CD8-positive, alpha-beta memory T cell (primary cell): ENCODE results near the gene TFR2. TPM values are rescaled to one million over a fixed set of nuclear protein-coding genes. Genes with fewer than 3 reads are reported as not detected.
A peak's percentile ranks its signal among the peaks of the same experiment; 100 is the strongest.

Experiments
- CTCF ChIA-PET: fragments of 350-600 bp; sonication (Branson Sonifier 250); formaldehyde crosslinking; loops from one replicate; lab custom pipeline; 2021; ENCODE audit warnings: antibody characterized with exemption; lab: Charles Lee
- POLR2A ChIA-PET: fragments of 350-600 bp; sonication (Branson Sonifier 250); formaldehyde crosslinking; loops from one replicate; lab custom pipeline; 2021; ENCODE audit warnings: antibody characterized with exemption; lab: Charles Lee
- DNase-seq, 5 donors: peaks; one replicate each; pipeline versions ENCODE4 v3.0.0 to v3.0.0-alpha.2; 2020 to 2022; ENCODE audit warnings: mixed read lengths in 1 of 5
- H3K27ac ChIP-seq: one replicate; pipeline ENCODE4 v1.7.0; 2013; ENCODE audit warnings: low read depth, mild to moderate bottlenecking, low read length, moderate library complexity
- H3K27me3 ChIP-seq: 2 replicates; pipeline ENCODE4 v1.7.0; 2013; ENCODE audit warnings: low read length, mild to moderate bottlenecking; ENCODE audit not compliant: insufficient read depth, poor library complexity, severe bottlenecking
- H3K36me3 ChIP-seq: 2 replicates; pipeline ENCODE4 v1.7.0; 2013; ENCODE audit warnings: mild to moderate bottlenecking, low read length, moderate library complexity; ENCODE audit not compliant: insufficient read depth
- H3K4me1 ChIP-seq: 2 replicates; pipeline ENCODE4 v1.7.0; 2013; ENCODE audit warnings: mild to moderate bottlenecking, low read length, moderate library complexity; ENCODE audit not compliant: insufficient read depth
- H3K4me3 ChIP-seq: 2 replicates; pipeline ENCODE4 v1.7.0; 2013; ENCODE audit warnings: mild to moderate bottlenecking, low read length
- H3K9me3 ChIP-seq: 2 replicates; pipeline ENCODE4 v1.7.0; 2013; ENCODE audit warnings: mild to moderate bottlenecking, low read length
- H3K27ac Mint-ChIP-seq, 8 donors: one replicate each; pipeline ENCODE4 v1.8.0; 2020 to 2021; ENCODE audit warnings: mixed read lengths in 8 of 8, mild to moderate bottlenecking in 6 of 8, inconsistent platforms in 3 of 8, moderate library complexity in 3 of 8
- H3K27me3 Mint-ChIP-seq, 2 donors: one replicate each; pipeline ENCODE4 v1.8.0; 2020 to 2021; ENCODE audit warnings: mixed read lengths in 2 of 2, mild to moderate bottlenecking in 1 of 2, moderate library complexity in 1 of 2
- H3K36me3 Mint-ChIP-seq, 3 donors: one replicate each; pipeline ENCODE4 v1.8.0; 2020 to 2021; ENCODE audit warnings: mixed read lengths in 3 of 3, inconsistent platforms in 1 of 3, mild to moderate bottlenecking in 1 of 3
- H3K4me1 Mint-ChIP-seq, 3 donors: one replicate each; pipeline ENCODE4 v1.8.0; 2020 to 2021; ENCODE audit warnings: mixed read lengths in 3 of 3, inconsistent platforms in 1 of 3, mild to moderate bottlenecking in 1 of 3
- H3K4me3 Mint-ChIP-seq, 7 donors: one replicate each; pipeline ENCODE4 v1.8.0; 2020 to 2021; ENCODE audit warnings: mixed read lengths in 7 of 7, mild to moderate bottlenecking in 6 of 7, moderate library complexity in 4 of 7, inconsistent platforms in 2 of 7
- H3K9me3 Mint-ChIP-seq, 5 donors: one replicate each; pipeline ENCODE4 v1.8.0; 2020 to 2022; ENCODE audit warnings: mixed read lengths in 5 of 5, mild to moderate bottlenecking in 3 of 5, moderate library complexity in 2 of 5, inconsistent platforms in 1 of 5
- polyA plus RNA-seq: library from polyadenylated mRNA; unstranded; fragments of 300-500 nt; fragmentation: Illumina TruSeq; gene quantifications from one replicate; pipeline ENCODE4 v1.2.3, GENCODE V29; 2021
- total RNA-seq, 2 experiments: library from RNA; stranded (reverse); gene quantifications; one replicate each; pipeline ENCODE4 v1.2.3, GENCODE V29; 2021

The TFR2 gene
- total and polyA plus RNA-seq, 3 experiments from 2014 or later, result 2.7 to 17.7 (median 14.6) TPM

- ChIA-PET POLR2A (interaction anchor here (1.0 to 1.9 kb wide), 7 partner anchors 14 to 248 kb away, joined by 3 to 9 read pairs (median 5); partner anchors contain the start of genes GNB2, MEPCE, MOSPD3 and SRRT), CTCF (interaction anchor here (0.9 to 2.2 kb wide), 12 partner anchors 14 to 96 kb away, joined by 3 to 10 read pairs (median 5); partner anchors contain the start of genes FBXO24, LRCH4, MOSPD3 and POP7)
- peaks cover 20 to 40% (median 33%) of the 10 kb centered on the region in 3 donors for H3K4me1 Mint-ChIP-seq
- Histone ChIP-seq H3K27me3 (no peaks in the 10 kb centered on the region), H3K27ac (peak overlapping the region; percentile 54), H3K36me3 (no peaks in the 10 kb centered on the region), H3K9me3 (no peaks in the 10 kb centered on the region), H3K4me3 (peak overlapping the region; percentile 81), H3K4me1 (peaks cover 16% of the 10 kb centered on the region)
- no peaks in the 10 kb centered on the region for H3K9me3 Mint-ChIP-seq
- peak overlapping the region; percentile 69 to 82 (median 77) for H3K4me3 Mint-ChIP-seq
- peak overlapping the region; percentile 58 to 88 (median 82) for H3K27ac Mint-ChIP-seq
- H3K36me3 Mint-ChIP-seq, result peaks cover 0 to 1% (median 0%) of the 10 kb centered on the region in 3 donors
- H3K27me3 Mint-ChIP-seq, result no peaks in the 10 kb centered on the region
- peak; percentile 80 to 93 (median 83) for DNase-seq
Observed at GRCh38 chr7:100626530-100627237, 14.7 kb downstream of the TFR2 start.

- no peaks in the 10 kb centered on the region for H3K27me3 Mint-ChIP-seq
- peak overlapping the region; percentile 58 to 89 (median 85) for H3K27ac Mint-ChIP-seq
- DNase-seq, result no peak
- Histone ChIP-seq H3K4me1 (peaks cover 16% of the 10 kb centered on the region), H3K27me3 (no peaks in the 10 kb centered on the region), H3K27ac (no peak overlapping the region), H3K9me3 (no peaks in the 10 kb centered on the region), H3K36me3 (no peaks in the 10 kb centered on the region), H3K4me3 (peak overlapping the region; percentile 73)
- POLR2A ChIA-PET, result interaction anchor here (1.0 to 1.9 kb wide), 7 partner anchors 14 to 249 kb away, joined by 3 to 9 read pairs (median 5); partner anchors contain the start of genes GNB2, MEPCE, MOSPD3 and SRRT
- H3K4me3 Mint-ChIP-seq, result peak overlapping the region; percentile 69 to 82 (median 77)
- no peaks in the 10 kb centered on the region for H3K9me3 Mint-ChIP-seq
- H3K4me1 Mint-ChIP-seq, result peaks cover 20 to 38% (median 33%) of the 10 kb centered on the region in 3 donors
- CTCF ChIA-PET, result interaction anchor here (0.9 to 2.2 kb wide), 11 partner anchors 13 to 79 kb away, joined by 3 to 10 read pairs (median 5); partner anchors contain the start of genes FBXO24, LRCH4, MOSPD3 and POP7
- peaks cover 0 to 4% (median 0%) of the 10 kb centered on the region in 3 donors for H3K36me3 Mint-ChIP-seq
Observed at GRCh38 chr7:100626055-100626454, 15.3 kb downstream of the TFR2 start.

GRCh38 chr7:100623951-100624824, 17.2 kb downstream of the TFR2 start:
- ChIA-PET POLR2A (interaction anchor here (0.7 kb wide), 1 partner anchor 43 kb away, joined by 3 read pairs; no protein-coding TSS in a partner anchor), CTCF (interaction anchor here (1.4 to 1.6 kb wide), 2 partner anchors 10 to 12 kb away, joined by 3 to 6 read pairs; partner anchors contain the start of gene MOSPD3)
- H3K4me3 Mint-ChIP-seq, result peak overlapping the region in 1 of 7 donors; percentile 5
- Histone ChIP-seq H3K27ac (no peak overlapping the region), H3K27me3 (no peaks in the 10 kb centered on the region), H3K9me3 (no peaks in the 10 kb centered on the region), H3K4me1 (peaks cover 16% of the 10 kb centered on the region), H3K36me3 (no peaks in the 10 kb centered on the region), H3K4me3 (no peak overlapping the region)
- peak overlapping the region in 2 of 8 donors; percentile 53 to 63 for H3K27ac Mint-ChIP-seq
- H3K4me1 Mint-ChIP-seq, result peaks cover 16 to 30% (median 27%) of the 10 kb centered on the region in 3 donors
- H3K9me3 Mint-ChIP-seq, result no peaks in the 10 kb centered on the region
- DNase-seq, result no peak
- H3K27me3 Mint-ChIP-seq, result no peaks in the 10 kb centered on the region
- H3K36me3 Mint-ChIP-seq, result peaks cover 0 to 7% (median 0%) of the 10 kb centered on the region in 3 donors

GRCh38 chr7:100621554-100621953, 19.8 kb downstream of the TFR2 start:
- Mint-ChIP-seq H3K9me3 (no peaks in the 10 kb centered on the region), H3K4me3 (no peak overlapping the region), H3K36me3 (peaks cover 0 to 7% (median 0%) of the 10 kb centered on the region in 3 donors), H3K4me1 (peaks cover 13 to 18% (median 14%) of the 10 kb centered on the region in 3 donors), H3K27ac (peak overlapping the region in 2 of 8 donors; percentile 9 to 19), H3K27me3 (no peaks in the 10 kb centered on the region)
- Histone ChIP-seq H3K9me3 (no peaks in the 10 kb centered on the region), H3K36me3 (no peaks in the 10 kb centered on the region), H3K4me1 (peaks cover 7% of the 10 kb centered on the region), H3K27ac (no peak overlapping the region), H3K4me3 (no peak overlapping the region), H3K27me3 (no peaks in the 10 kb centered on the region)
- POLR2A ChIA-PET, result no interaction called here
- no peak for DNase-seq
- CTCF ChIA-PET, result no interaction called here

- Mint-ChIP-seq H3K27me3 (no peaks in the 10 kb centered on the region), H3K36me3 (peaks cover 0 to 8% (median 2%) of the 10 kb centered on the region in 3 donors), H3K4me1 (peaks cover 6 to 12% (median 7%) of the 10 kb centered on the region in 3 donors), H3K27ac (no peak overlapping the region), H3K4me3 (peak overlapping the region in 1 of 7 donors; percentile 40), H3K9me3 (no peaks in the 10 kb centered on the region)
- Histone ChIP-seq H3K9me3 (no peaks in the 10 kb centered on the region), H3K4me1 (peaks cover under 1% of the 10 kb centered on the region), H3K36me3 (no peaks in the 10 kb centered on the region), H3K27me3 (no peaks in the 10 kb centered on the region), H3K27ac (no peak overlapping the region), H3K4me3 (no peak overlapping the region)
- DNase-seq, result no peak
- POLR2A ChIA-PET, result no interaction called here
- CTCF ChIA-PET, result interaction anchor here (1.0 kb wide), 1 partner anchor 12 kb away, joined by 4 read pairs; no protein-coding TSS in a partner anchor
Observed at GRCh38 chr7:100620804-100621203, 20.5 kb downstream of the TFR2 start.

- H3K9me3 Mint-ChIP-seq, result no peaks in the 10 kb centered on the region
- POLR2A ChIA-PET, result no interaction called here
- H3K27ac Mint-ChIP-seq, result no peak overlapping the region
- Histone ChIP-seq H3K27ac (no peak overlapping the region), H3K27me3 (no peaks in the 10 kb centered on the region), H3K36me3 (no peaks in the 10 kb centered on the region), H3K9me3 (no peaks in the 10 kb centered on the region), H3K4me3 (no peak overlapping the region), H3K4me1 (no peaks in the 10 kb centered on the region)
- no peaks in the 10 kb centered on the region for H3K27me3 Mint-ChIP-seq
- CTCF ChIA-PET, result interaction anchor here (1.0 kb wide), 1 partner anchor 12 kb away, joined by 4 read pairs; no protein-coding TSS in a partner anchor
- peaks cover 0 to 9% (median 3%) of the 10 kb centered on the region in 3 donors for H3K36me3 Mint-ChIP-seq
- peaks cover under 1 to 6% (median 3%) of the 10 kb centered on the region in 3 donors for H3K4me1 Mint-ChIP-seq
- DNase-seq, result no peak
- peak overlapping the region in 1 of 7 donors; percentile 40 for H3K4me3 Mint-ChIP-seq
Observed at GRCh38 chr7:100620239-100620638, 21.1 kb downstream of the TFR2 start.

- H3K9me3 Mint-ChIP-seq, result no peaks in the 10 kb centered on the region
- H3K9me3 ChIP-seq, result no peaks in the 10 kb centered on the region
- H3K27ac ChIP-seq, result no peak overlapping the region
- H3K36me3 ChIP-seq, result no peaks in the 10 kb centered on the region
- H3K36me3 Mint-ChIP-seq, result peaks cover 0 to 10% (median 7%) of the 10 kb centered on the region in 3 donors
- DNase-seq, result no peak
- H3K4me3 ChIP-seq, result no peak overlapping the region
- H3K27me3 ChIP-seq, result no peaks in the 10 kb centered on the region
- H3K27me3 Mint-ChIP-seq, result no peaks in the 10 kb centered on the region
- ChIA-PET POLR2A (interaction anchor here (0.6 to 3.5 kb wide), 3 partner anchors 29 to 82 kb away, joined by 3 to 31 read pairs (median 5); partner anchors contain the start of genes FBXO24 and LRCH4), CTCF (interaction anchor here (0.9 to 3.2 kb wide), 8 partner anchors 9 to 79 kb away, joined by 3 to 21 read pairs (median 8); partner anchors contain the start of genes FBXO24, GIGYF1 and LRCH4)
- peak overlapping the region in 2 of 8 donors; percentile 83 to 94 for H3K27ac Mint-ChIP-seq
- H3K4me1 Mint-ChIP-seq, result peaks cover 20 to 24% (median 23%) of the 10 kb centered on the region in 3 donors
- H3K4me1 ChIP-seq, result peaks cover 19% of the 10 kb centered on the region
- H3K4me3 Mint-ChIP-seq, result peak overlapping the region in 1 of 7 donors; percentile 61
Observed at GRCh38 chr7:100614308-100614861, 27.0 kb downstream of the TFR2 start.
